Omental fat pad (tissue), 4 donors: ENCODE measurements around the gene EXOC6B. TPM values are rescaled to one million over a fixed set of nuclear protein-coding genes. Genes with fewer than 3 reads are reported as not detected.
"Not testable (repeated sequence)": the region's sequence is repeated elsewhere in the genome, so short reads cannot be mapped to it uniquely, and the experiment has no call there.

Source experiments
- ATAC-seq: fragments of 150-250 bp; one replicate; pipeline ENCODE4 v1.9.1; 2016; ENCODE audit warnings: mild to moderate bottlenecking, moderate library complexity; ENCODE audit not compliant: low FRiP score
- DNase-seq: peaks from one replicate; pipeline ENCODE4 v3.0.0-alpha.2; 2019; ENCODE audit warnings: low spot score
- CTCF ChIP-seq, 3 donors: fragments of 450-650 bp; IDR thresholded peaks; one replicate each; pipeline ENCODE4 v1.5.1; 2016 to 2017; ENCODE audit warnings: antibody characterized with exemption in 3 of 3, mild to moderate bottlenecking in 3 of 3, moderate library complexity in 2 of 3
- total RNA-seq, 4 donors: library from RNA; depleted of rRNA; stranded (reverse); fragments of >200 nt; gene quantifications; one replicate each; pipeline ENCODE4 v1.1.0, GENCODE V29; 2016

EXOC6B gene
- total RNA-seq, 4 donors from 2014 or later = 25.6 to 38.3 (median 30.1) TPM

- DNase-seq = no peak
- no peak for TF ChIP-seq CTCF (IDR thresholded peaks at IDR 0.05)
- ATAC-seq = no peak
These were observed 280.0 kb downstream of the EXOC6B start for GRCh38 chr2:72545790-72546189.

- DNase-seq = no peak
- no peak for TF ChIP-seq CTCF (IDR thresholded peaks at IDR 0.05)
- no peak for ATAC-seq
These were observed 281.3 kb downstream of the EXOC6B start for GRCh38 chr2:72544554-72544953.

GRCh38 chr2:72543497-72544216 is 282.2 kb downstream of the EXOC6B start:
- ATAC-seq (no peak), DNase-seq (no peak)
- TF ChIP-seq CTCF (IDR thresholded peaks at IDR 0.05) = no peak

- ATAC-seq (no peak), DNase-seq (no peak)
- no peak for TF ChIP-seq CTCF (IDR thresholded peaks at IDR 0.05)
These were observed 286.7 kb downstream of the EXOC6B start for GRCh38 chr2:72539071-72539552.

GRCh38 chr2:72538486-72538885 is 287.3 kb downstream of the EXOC6B start:
- no peak for ATAC-seq

GRCh38 chr2:72535586-72535985 is 290.2 kb downstream of the EXOC6B start:
- DNase-seq, ATAC-seq: not testable (repeated sequence)

More at GRCh38 chr2:72538486-72538885, 287.3 kb downstream of the EXOC6B start:
- DNase-seq = no peak
- no peak for TF ChIP-seq CTCF (IDR thresholded peaks at IDR 0.05)

GRCh38 chr2:72533765-72534164 is 292.1 kb downstream of the EXOC6B start:
- TF ChIP-seq CTCF (IDR thresholded peaks at IDR 0.05) = no peak
- no peak for ATAC-seq
- DNase-seq = no peak
